Prostate gland (tissue), 2 donors: ENCODE data around the gene CCDC177. TPM values are rescaled to one million over a fixed set of nuclear protein-coding genes. Genes with fewer than 3 reads are reported as not detected.

Source experiments
- DNase-seq: peaks from one replicate; pipeline ENCODE4 v3.0.0-alpha.2; 2019; ENCODE audit warnings: low spot score
- H3K27ac ChIP-seq, 2 donors: fragments of 200-600 bp; sonication (generic); 2 replicates each; pipeline ENCODE4 v1.5.1; 2017 to 2019
- H3K27me3 ChIP-seq: fragments of 200-600 bp; sonication (generic); replicated peaks from 2 replicates; pipeline ENCODE4 v1.5.1; 2019; ENCODE audit not compliant: insufficient read depth
- H3K36me3 ChIP-seq, 2 donors: fragments of 200-600 bp; sonication (generic); 1 replicate in 1 of 2; 2 replicates in 1 of 2; pipeline versions ENCODE4 v1.5.1 to v1.8.1; 2017 to 2019
- H3K4me1 ChIP-seq: fragments of 200-600 bp; sonication (generic); replicated peaks from 2 replicates; pipeline ENCODE4 v1.5.1; 2019
- H3K4me3 ChIP-seq, 2 donors: fragments of 200-600 bp; sonication (generic); 2 replicates each; pipeline ENCODE4 v1.5.1; 2017 to 2019
- H3K9me3 ChIP-seq: fragments of 200-600 bp; sonication (generic); 2 replicates; pipeline ENCODE4 v1.5.1; 2017
- POLR2A ChIP-seq: fragments of 450-650 bp; IDR thresholded peaks from one replicate; pipeline ENCODE4 v1.6.1; 2016; ENCODE audit warnings: antibody characterized with exemption, mild to moderate bottlenecking
- POLR2AphosphoS5 ChIP-seq: sonication (generic); formaldehyde crosslinking; IDR thresholded peaks from one replicate; pipeline ENCODE4 v1.6.1; 2017; ENCODE audit warnings: antibody characterized with exemption
- WGBS: methylation state at CpG from one replicate; pipeline ENCODE4 v1.1.5; 2018; 5-methylcytosine and 5-hydroxymethylcytosine counted together
- intact Hi-C: fragments of 100-400 bp; cut with DNase I; formaldehyde crosslinking; loops from one replicate; pipeline ENCODE4 v1.14.2; 2022
- total RNA-seq, 2 donors: library from RNA; depleted of rRNA; stranded (reverse); fragments of >200 nt; gene quantifications; one replicate each; pipeline ENCODE4 v1.1.0, GENCODE V29; 2016
- TF ChIP-seq, protein P1 (sequence below), 4 experiments: fragments of 200-600 bp in 2 of 4; fragments of 450-650 bp in 2 of 4; sonication (generic) in 2 of 4; IDR thresholded peaks; 1 replicate in 3 of 4; 2 replicates in 1 of 4; pipeline ENCODE4 v1.5.1; 2016 to 2019; ENCODE audit warnings: antibody characterized with exemption in 4 of 4, mild to moderate bottlenecking in 2 of 4, moderate library complexity in 2 of 4

CCDC177 gene
- under 1 TPM in 1 of 2 donors, not detected in 1; 0.28 TPM for total RNA-seq

DNA sequence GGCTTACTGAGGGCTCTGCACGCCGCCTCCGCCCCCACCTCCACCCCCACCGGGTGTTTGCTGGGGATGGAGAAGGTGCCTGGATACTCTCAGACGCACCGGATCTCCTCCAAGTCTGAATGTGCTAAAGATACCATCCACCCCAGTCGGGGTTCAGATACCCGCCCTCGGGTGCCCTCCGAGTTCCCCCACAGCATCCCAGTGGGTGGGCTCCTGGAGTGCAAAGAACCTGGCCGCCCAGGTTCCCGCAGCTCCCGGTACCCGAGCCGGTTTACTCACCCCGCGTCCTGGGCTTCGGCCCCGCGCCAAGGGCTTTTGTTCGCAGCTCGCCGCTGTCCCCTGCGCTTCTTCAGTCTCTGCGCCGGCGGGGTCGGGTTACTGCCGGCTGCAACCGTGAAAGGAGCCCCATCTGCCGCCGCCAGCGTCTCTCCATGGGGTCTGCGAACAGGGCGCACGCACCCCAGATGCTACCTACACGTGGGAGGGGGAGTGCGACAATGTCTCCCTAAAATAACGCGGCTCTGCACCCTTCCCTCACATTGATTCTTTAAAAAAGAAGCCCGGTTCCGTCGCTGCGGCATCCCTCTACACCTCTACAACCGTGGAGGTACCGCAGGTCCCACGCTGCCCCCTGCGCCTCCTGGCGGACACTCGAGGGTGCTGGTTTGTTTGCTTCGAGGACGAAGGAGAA is at the start of gene CCDC177:
TSS of gene CCDC177 (minus strand) at position 609 of the 691 bp plus-strand sequence. CDS start 1,249 bp downstream, outside the sequence.
- H3K27me3 ChIP-seq: peaks cover 19% of the 10 kb centered on the region
- H3K4me3 ChIP-seq: no peak within 1 kb of the TSS
- TF ChIP-seq, protein P1, sequence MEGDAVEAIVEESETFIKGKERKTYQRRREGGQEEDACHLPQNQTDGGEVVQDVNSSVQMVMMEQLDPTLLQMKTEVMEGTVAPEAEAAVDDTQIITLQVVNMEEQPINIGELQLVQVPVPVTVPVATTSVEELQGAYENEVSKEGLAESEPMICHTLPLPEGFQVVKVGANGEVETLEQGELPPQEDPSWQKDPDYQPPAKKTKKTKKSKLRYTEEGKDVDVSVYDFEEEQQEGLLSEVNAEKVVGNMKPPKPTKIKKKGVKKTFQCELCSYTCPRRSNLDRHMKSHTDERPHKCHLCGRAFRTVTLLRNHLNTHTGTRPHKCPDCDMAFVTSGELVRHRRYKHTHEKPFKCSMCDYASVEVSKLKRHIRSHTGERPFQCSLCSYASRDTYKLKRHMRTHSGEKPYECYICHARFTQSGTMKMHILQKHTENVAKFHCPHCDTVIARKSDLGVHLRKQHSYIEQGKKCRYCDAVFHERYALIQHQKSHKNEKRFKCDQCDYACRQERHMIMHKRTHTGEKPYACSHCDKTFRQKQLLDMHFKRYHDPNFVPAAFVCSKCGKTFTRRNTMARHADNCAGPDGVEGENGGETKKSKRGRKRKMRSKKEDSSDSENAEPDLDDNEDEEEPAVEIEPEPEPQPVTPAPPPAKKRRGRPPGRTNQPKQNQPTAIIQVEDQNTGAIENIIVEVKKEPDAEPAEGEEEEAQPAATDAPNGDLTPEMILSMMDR (IDR thresholded peaks at IDR 0.05): peak; percentile 64 to 74 (median 71)
- TF ChIP-seq POLR2A: no peak
- peak; percentile 43 for DNase-seq
- no peak within 1 kb of the TSS for H3K27ac ChIP-seq
- H3K36me3 ChIP-seq: no peaks in the 10 kb centered on the region
- peaks cover 15% of the 10 kb centered on the region for H3K4me1 ChIP-seq
- H3K9me3 ChIP-seq: no peaks in the 10 kb centered on the region
- under 1% methylated on average over 52 of the region's 52 CpGs for WGBS
- intact Hi-C loops: loop anchor here (10.0 kb wide), 1 partner anchor 330 kb away; no protein-coding TSS in a partner anchor

DNA sequence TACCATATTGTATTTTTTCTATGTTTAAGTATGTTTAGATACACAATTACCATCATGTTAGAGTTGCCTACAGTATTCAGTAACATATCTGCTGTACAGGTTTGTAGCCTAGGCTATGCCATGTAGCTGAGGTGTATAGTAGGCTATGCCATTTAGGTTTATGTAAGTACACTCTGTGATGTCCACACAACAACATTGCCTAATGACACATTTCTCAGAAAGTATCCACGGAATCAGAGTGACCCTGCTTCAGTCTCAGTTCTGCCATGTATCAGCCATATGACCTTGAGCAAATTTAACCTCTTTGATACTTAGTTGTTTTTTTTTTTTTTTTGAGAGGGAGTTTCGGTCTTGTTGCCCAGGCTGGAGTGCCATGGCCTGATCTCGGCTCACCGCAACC is 49.5 kb upstream of the CCDC177 start:
- TF ChIP-seq, protein P1 (IDR thresholded peaks at IDR 0.05): no peak
- intact Hi-C loops: no loop called here
- H3K27me3 ChIP-seq: no peaks in the 10 kb centered on the region
- H3K27ac ChIP-seq: no peak overlapping the region
- 95% methylated on average over 4 of the region's 4 CpGs for WGBS
- no peak overlapping the region for H3K4me3 ChIP-seq
- no peaks in the 10 kb centered on the region for H3K4me1 ChIP-seq
- no peaks in the 10 kb centered on the region for H3K36me3 ChIP-seq
- no peaks in the 10 kb centered on the region for H3K9me3 ChIP-seq
- DNase-seq: no peak

DNA sequence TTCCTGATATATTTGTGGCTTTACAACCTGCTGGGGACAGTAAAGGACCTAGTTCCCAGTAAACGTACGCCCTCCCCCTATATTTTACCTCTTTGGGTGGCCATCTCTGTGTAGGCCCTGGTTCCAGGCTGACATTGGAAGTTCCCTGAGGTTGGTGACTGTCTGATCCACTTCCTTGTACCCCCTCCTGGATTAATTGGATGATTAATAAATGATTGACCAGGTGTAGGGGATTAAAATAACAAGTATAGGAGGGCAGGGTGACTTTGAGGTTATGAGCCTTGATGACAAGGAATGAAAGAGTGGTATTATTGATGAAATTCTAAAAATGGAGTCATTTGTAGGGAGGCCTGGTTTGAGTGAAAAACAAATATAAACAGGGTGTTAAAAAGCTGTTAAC is 46.3 kb upstream of the CCDC177 start:
- no peaks in the 10 kb centered on the region for H3K9me3 ChIP-seq
- no peak for DNase-seq
- TF ChIP-seq POLR2AphosphoS5: no peak
- peaks cover 4% of the 10 kb centered on the region for H3K4me1 ChIP-seq
- no peak overlapping the region for H3K4me3 ChIP-seq
- H3K27ac ChIP-seq: no peak overlapping the region
- intact Hi-C loops: no loop called here
- WGBS: 85% methylated on average over 2 of the region's 2 CpGs
- no peaks in the 10 kb centered on the region for H3K27me3 ChIP-seq
- H3K36me3 ChIP-seq: no peaks in the 10 kb centered on the region

DNA sequence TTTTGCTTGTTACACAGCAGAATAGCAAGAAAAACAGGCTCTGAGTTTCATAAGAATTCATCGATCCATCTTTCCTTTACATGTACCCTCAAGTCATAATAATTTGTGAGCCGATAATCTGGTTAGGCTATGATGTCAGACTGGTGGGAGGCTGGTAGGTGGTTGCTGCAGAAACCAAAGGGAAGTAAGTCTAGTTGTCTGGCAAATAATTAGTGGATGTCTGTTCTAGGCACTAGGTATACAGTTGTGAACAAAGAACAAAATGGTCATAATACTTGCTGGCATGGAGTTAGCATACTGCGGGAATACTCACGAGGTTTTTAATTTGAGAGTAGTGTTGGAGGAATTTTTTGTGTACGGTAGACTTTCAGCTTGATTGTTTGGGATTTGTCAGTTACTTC is 45.5 kb upstream of the CCDC177 start:
- intact Hi-C loops: no loop called here
- H3K4me1 ChIP-seq: peaks cover 7% of the 10 kb centered on the region
- 37% methylated on average over 5 of the region's 5 CpGs for WGBS

DNA sequence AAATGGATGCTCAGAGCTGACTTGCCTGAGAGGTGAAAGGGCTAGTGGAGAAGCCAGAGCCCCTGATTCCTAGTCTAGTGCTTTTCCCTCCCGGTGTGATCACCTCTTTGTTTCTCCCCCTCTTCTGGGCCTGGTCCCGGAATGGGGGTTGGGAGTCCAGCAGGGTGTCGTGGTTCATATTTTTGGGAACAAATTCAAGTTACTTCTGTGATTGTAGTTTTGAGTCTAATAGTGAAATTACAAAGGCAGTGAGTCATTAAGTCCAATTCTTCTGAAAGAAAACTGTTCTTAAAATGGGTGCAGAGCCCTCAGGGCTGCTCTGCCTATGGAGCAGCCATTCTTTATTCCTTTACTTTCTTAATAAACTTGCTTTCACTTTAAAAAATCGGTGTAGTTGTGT is 44.3 kb upstream of the CCDC177 start:
- Histone ChIP-seq H3K4me3 (no peak overlapping the region), H3K9me3 (no peaks in the 10 kb centered on the region), H3K27ac (no peak overlapping the region), H3K27me3 (no peaks in the 10 kb centered on the region), H3K36me3 (no peaks in the 10 kb centered on the region), H3K4me1 (peaks cover 7% of the 10 kb centered on the region)
- WGBS: 44% methylated on average over 4 of the region's 4 CpGs
- intact Hi-C loops: loop anchor here (5.0 kb wide), 1 partner anchor 33 kb away; no protein-coding TSS in a partner anchor
- no peak for DNase-seq
- no peak for TF ChIP-seq POLR2AphosphoS5

More for the DNA sequence above, 45.5 kb upstream of the CCDC177 start:
- no peak overlapping the region for H3K4me3 ChIP-seq
- no peaks in the 10 kb centered on the region for H3K36me3 ChIP-seq
- no peak overlapping the region for H3K27ac ChIP-seq
- no peaks in the 10 kb centered on the region for H3K27me3 ChIP-seq
- TF ChIP-seq, protein P1 (IDR thresholded peaks at IDR 0.05): no peak
- TF ChIP-seq POLR2A (no peak), POLR2AphosphoS5 (no peak)
- no peaks in the 10 kb centered on the region for H3K9me3 ChIP-seq
- DNase-seq: no peak

DNA sequence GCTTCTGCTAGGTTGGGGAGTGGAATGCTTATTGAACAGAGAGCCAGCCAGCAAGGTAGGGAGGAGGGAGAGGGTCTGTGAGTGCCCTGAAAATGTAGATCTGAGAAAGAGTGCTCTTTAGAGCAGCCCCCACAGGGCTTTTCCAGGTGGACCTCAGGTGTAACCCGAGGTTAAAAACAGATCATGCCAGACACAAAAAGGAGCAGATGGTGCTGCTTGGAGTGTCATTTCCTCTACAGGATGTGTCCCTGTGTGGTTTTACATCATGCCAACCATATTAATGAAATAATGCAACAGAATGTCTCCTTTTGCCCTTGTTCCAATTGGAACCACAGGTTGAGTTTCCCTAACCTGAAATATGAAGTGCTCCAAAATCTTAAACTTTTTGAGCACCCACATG is 43.1 kb upstream of the CCDC177 start:
- Histone ChIP-seq H3K4me1 (peaks cover 11% of the 10 kb centered on the region), H3K4me3 (no peak overlapping the region), H3K9me3 (no peaks in the 10 kb centered on the region), H3K36me3 (no peaks in the 10 kb centered on the region), H3K27me3 (no peaks in the 10 kb centered on the region), H3K27ac (no peak overlapping the region)
- intact Hi-C loops: loop anchor here (5.0 kb wide), 1 partner anchor 35 kb away; no protein-coding TSS in a partner anchor
- no peak for DNase-seq
- WGBS: 25% methylated on average over 1 of the region's 1 CpG
- no peak for TF ChIP-seq POLR2AphosphoS5
- TF ChIP-seq POLR2A: no peak
- TF ChIP-seq, protein P1 (IDR thresholded peaks at IDR 0.05): no peak
